Activated CD4-positive, CD25-positive, alpha-beta regulatory T cell treated with anti-CD3 and anti-CD28 coated beads, Interleukin-2, amount 50 U/mL, for 16 hours (primary cell): ENCODE results near the gene CIAPIN1.
"Not testable (repeated sequence)": the region's sequence is repeated elsewhere in the genome, so short reads cannot be mapped to it uniquely, and the experiment has no call there.

Experiments used
- DNase-seq: peaks from one replicate; pipeline ENCODE4 v3.0.0-alpha.2; 2020; ENCODE audit warnings: low read depth, low spot score

CIAPIN1 gene

DNA sequence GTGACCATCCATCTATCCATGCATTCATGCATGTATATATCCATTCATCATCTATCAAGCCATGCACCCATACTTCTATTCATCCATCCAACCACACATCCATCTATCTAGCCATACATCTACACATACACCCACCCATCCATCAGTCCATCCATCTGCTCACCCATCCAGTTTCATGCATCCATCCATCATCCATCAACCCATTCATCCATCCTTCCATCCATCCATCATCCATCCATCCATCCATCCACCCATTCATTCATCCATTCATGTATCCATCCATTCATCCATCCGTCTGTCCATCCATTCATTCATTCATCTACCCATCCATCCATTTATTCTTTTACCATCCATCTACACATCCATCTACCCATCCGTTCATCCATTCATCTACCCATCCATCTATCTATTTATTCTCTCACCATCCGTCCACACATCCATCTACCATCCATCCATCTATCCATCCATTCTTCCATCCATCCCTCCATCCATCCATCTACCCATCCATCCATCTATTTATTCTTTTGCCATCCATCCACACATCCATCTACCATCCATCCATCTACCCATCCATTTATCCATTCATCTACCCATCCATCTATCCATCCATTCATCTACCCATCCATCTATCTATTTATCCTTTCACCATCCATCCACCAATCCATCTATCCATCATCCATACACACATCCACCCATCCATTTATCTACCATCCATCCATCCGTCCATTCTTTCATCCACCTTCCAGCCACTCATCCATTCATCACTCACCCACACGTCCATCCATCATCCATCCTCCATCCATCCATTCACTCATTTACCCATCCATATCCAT, 39.4 kb downstream of the CIAPIN1 start:
- DNase-seq = no peak

GRCh38 chr16:57406881-57407280, 40.3 kb downstream of the CIAPIN1 start:
- no peak for DNase-seq

DNA sequence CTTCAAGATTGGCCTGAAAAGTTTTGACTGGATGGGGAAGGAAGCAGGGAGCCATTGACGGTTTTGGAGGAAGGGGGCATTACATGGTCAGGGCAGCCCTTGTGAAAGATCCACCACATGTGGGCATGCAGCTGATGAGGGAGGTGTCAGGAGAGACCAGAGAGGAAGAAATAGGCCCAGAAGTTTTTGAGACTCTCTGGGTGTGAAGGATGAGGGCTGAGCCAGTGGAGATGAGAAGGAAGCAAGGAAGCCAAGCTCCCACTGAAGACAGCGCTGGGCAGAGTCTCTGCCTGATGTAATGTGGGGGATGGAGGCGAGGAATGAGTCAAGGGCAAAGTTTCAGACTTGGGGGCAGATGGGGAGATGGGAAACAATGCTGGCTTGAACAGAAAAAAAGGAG, 42.1 kb downstream of the CIAPIN1 start:
- no peak for DNase-seq

DNA sequence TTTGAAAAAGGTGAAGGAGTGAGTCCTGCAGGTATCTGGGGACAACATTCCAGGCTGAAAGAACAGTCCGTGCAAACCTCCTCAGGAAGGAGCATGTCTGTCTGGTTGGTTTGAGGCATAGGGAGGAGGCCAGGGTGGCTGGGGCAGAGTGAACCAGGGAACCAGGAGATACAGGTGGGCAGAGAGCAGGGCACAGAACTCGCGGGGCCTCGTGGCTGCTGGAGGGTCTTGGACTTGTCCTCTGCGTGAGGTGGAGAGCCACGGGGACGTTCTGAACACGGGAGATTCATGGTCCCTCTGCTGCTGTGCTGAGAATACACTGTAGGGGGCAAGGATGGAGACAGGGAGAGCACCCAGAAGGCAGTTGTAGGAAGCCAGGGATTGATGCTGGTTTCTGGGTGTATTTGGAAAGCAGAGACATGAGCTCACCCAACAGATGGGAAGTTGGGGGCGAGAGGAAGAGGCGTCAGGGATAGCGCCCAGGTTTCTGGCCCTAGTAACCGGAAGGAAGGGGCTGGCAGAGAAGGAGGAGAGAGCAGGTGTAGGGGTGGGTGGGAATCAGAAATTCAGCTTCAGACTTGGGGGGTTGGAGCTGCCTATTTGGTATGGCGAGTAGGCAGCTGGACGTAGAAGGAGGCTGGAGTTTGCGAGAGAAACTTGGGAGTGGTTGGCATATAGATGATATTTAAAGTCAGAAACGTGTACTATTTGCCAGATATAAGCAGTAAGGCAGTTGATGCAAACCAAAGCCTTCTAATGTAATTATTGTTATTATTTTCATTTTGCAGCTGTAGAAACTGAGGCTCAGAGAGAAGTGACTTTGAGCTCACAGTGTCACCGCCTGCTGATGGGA, 43.0 kb downstream of the CIAPIN1 start, which contains the start of gene CCL17:
Gene CCL17 (plus strand): TSS at position 803 of the 853 bp plus-strand sequence. CDS start 9,166 bp downstream, outside the sequence.
- no peak for DNase-seq

DNA sequence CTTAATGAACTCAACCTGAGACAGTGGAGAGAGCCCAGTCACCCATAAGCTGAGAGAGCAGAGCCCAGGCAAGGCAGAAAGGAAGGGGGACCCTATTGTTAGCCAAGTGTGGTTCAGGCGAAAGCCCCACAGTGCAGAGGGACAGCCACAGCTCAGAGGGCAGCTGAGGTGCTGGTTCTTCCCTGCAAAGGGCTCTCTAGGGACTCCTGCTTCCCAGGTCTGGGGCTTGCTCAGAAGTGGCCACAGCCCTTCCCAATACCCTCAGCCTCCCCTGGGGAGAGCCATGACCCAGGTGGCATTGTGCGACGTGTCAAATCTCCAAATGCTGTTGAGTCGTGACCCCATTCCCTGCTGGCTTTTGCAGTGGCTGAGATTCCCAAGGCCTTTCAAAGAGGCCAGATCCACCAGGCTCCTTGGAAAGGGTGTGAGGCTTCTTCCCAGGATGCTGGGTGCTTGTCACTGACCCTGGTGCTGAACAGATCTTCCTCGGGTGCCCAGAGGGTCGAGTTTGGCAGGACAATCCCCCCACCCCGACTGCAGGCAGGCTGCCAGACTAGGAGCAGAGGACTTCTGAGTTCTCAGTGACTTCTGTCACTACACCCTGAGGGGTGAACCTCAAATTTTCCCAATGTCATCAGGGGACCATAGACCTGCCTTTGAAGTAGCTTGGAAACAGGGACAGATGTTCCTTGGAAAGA, 45.1 kb downstream of the CIAPIN1 start:
- DNase-seq = no peak

DNA sequence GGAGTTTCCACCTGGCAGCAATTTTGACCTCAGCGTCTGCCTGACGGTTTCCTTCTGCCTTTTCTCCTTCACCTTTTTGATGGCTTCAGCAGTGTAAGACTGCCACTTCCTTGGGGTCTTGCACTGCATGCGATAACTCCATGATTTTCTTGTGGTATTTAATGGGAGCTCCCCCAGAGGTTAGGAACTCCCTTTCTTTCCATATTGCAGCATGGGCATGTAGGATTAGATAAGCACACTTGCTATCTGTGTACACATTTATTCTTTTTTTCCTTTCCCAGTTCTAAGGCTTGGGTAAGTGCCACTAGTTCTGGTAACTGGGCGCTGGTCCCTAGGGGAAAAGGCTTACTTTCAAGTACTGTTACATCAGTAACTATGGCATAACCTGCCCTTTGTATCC, 49.7 kb downstream of the CIAPIN1 start:
- DNase-seq = not testable (repeated sequence)

DNA sequence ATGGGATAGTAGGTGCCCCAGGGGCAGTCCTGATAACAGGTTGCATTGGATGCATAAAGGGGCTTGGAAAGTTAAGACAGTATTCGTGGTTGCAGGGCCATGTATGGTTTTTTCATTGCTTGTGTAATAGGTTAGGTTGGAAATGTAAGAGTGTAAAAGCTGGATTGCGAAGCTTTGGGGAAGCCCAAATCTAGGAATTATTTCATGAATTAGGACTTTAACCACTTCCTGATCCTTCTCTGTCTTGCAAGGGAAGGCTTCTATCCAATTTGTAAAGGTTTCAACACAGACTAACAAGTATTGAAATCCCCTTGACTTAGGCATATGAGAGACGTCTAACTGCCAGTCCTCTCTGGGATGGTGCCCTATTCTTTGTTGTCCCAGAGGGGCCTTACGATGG, 50.4 kb downstream of the CIAPIN1 start:
- no peak for DNase-seq

DNA sequence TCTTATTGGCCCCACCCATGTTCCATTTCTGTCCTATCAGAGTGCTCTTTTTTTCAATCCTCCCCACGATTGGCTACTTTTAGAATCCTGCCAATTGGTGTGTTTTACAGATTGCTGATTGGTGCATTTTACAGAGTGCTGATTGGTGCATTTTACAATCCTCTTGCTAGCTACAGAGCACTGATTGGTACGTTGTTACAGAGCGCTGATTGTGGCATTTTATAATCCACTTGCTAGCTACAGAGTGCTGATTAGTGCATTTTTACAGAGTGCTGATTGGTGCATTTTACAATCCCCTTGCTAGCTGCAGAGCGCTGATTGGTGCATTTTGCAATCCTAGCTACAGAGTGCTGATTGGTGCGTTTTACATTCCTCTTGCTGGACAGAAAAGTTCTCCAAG, 52.2 kb downstream of the CIAPIN1 start:
- no peak for DNase-seq

DNA sequence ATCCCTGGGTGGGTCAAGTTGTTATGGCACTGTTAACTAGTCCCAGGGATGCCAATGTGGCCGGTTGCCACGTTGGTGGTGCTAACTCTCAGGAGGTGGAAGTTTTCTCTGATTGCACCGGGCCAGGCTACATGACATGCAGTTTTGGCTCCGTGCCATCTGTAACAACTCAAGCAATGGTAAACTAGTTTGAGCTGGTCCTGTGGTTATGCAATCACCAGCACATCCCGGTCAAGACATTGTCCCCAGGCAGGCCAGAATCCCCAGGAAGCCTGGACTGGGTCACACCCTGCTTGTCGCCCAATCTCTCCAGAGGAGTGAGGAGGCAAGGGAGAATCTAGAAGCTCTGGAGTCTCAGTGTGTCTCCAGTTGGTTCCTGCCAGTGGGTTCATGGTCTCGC, 52.7 kb downstream of the CIAPIN1 start:
- DNase-seq = no peak

DNA sequence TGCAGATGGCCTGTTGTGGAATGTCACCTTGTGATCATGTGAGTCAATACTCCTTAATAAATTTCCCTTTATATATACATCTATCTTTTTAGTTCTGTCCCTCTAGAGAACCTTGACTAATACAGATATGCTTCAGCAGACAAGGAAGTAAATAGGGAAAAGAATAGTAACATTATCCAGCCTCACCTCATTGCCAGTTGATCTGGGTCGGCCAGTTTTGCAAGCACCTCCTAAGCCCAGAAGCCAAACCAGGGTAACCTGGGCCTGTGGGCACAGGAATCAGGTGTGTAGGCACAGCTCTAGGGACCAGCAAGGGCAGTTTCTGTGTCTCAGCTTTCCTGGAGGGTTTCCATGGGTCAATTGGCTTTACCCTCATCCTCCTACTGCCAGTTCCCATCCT, 54.5 kb downstream of the CIAPIN1 start:
- no peak for DNase-seq

GRCh38 chr16:57391708-57392107, 55.5 kb downstream of the CIAPIN1 start:
- DNase-seq = no peak

GRCh38 chr16:57391300-57391699, 55.9 kb downstream of the CIAPIN1 start:
- no peak for DNase-seq

GRCh38 chr16:57390636-57391295, 56.4 kb downstream of the CIAPIN1 start:
- no peak for DNase-seq

GRCh38 chr16:57389087-57389468, 58.1 kb downstream of the CIAPIN1 start:
- no peak for DNase-seq

DNA sequence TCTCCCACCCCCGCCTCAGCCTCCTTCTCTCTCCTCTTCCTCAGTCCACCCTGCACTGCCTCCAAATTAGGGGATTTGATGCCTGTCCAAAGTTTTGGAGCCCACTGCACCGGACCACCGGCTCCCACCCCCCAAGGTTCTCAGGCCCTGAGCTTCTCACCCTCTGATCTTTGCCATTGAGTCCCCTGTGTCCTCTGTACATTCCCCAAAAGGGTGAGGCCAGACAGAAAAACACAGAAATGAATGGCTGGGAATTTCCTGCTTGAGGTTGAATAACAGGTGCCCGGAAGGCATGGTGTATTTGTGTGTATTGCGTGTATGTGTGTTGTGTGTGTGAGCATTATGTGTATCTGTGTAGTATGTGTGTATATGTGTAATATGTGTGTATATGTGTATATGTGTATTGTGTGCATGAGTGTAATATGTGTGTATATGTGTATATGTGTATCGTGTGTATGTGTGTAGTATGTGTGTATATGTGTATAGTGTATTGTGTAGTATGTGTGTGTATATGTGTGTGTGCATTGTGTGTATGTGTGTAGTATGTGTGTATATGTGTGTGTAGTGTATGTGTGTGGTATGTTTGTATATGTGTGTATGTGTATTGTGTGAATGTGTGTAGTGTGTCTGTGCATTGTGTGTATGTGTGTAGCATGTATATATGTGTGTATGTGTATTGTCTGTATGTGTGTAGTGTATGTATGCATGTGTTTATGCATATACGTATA, 58.7 kb downstream of the CIAPIN1 start:
- DNase-seq = no peak

- no peak for DNase-seq
Observed at GRCh38 chr16:57387598-57388354, 59.4 kb downstream of the CIAPIN1 start.

DNA sequence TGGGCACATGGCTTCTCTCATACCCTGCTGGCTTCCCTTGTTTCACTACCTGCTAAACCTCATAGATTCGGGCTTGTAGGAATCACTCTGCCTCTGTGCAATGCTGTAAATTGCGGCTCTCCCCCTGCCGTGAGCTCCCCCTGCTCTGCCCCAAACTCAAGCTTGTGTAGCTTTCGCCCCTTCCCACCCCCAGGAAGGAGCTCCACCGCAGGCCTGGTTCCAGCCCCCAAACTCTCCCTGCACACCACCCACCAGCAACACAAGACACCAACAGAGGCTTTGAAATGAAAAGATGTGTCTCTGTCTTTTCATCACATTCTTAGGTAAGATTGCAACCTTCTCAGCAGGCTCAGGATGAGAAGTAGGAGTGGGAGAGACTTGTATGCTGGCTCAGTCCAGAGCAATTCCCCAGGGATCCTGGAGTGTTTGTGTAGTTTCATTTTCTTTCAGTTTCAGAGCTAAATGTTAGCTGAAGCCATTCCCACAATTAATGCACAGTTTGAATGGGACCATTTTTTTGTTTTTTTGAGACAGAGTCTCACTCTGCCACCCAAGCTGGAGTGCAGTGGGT, 60.7 kb downstream of the CIAPIN1 start:
- no peak for DNase-seq

DNA sequence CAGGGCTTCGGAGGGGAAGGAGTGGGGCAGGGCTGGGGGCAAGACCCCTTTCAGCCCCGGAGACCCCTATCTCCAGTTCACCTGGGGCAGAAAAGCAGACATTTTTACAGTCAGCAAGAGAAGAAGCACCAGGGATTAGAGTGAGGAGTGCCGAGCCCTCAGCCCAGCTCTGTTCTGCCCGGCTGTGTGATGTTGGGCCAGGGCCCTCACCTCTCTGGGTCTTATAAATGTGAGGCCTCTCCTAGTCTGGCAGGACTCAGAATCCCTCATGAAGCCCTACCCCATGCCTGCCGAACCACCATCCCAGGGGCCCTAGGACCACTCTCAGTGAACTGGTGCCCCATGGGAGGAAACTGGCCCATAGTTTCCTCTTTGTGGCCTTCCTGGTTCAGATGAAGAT, 62.1 kb downstream of the CIAPIN1 start:
- no peak for DNase-seq

- DNase-seq = no peak
Observed at GRCh38 chr16:57384248-57385070, 62.7 kb downstream of the CIAPIN1 start.
